Osteocyte (in vitro differentiated cells): ENCODE data around the gene PCDHGA9. TPM values are rescaled to one million over a fixed set of nuclear protein-coding genes. Genes with fewer than 3 reads are reported as not detected.
"Not testable (repeated sequence)": the region's sequence is repeated elsewhere in the genome, so short reads cannot be mapped to it uniquely, and the experiment has no call there.

ENCODE experiments used
- DNase-seq: peaks from one replicate; pipeline ENCODE4 v3.0.0; 2021; ENCODE audit warnings: mixed read lengths; ENCODE audit not compliant: unreplicated experiment; ENCODE audit errors: extremely low spot score
- H3K27ac Mint-ChIP-seq: one replicate; pipeline ENCODE4 v1.8.0; 2021; ENCODE audit warnings: mild to moderate bottlenecking, mixed read lengths; ENCODE audit not compliant: unreplicated experiment
- H3K27me3 Mint-ChIP-seq: one replicate; pipeline ENCODE4 v1.8.0; 2021; ENCODE audit warnings: mixed read lengths; ENCODE audit not compliant: unreplicated experiment
- H3K36me3 Mint-ChIP-seq: one replicate; pipeline ENCODE4 v1.8.0; 2021; ENCODE audit warnings: mixed read lengths; ENCODE audit not compliant: unreplicated experiment
- H3K4me1 Mint-ChIP-seq: one replicate; pipeline ENCODE4 v1.8.0; 2021; ENCODE audit warnings: mixed read lengths; ENCODE audit not compliant: unreplicated experiment
- H3K4me3 Mint-ChIP-seq: one replicate; pipeline ENCODE4 v1.8.0; 2021; ENCODE audit warnings: mild to moderate bottlenecking, moderate library complexity, mixed read lengths; ENCODE audit not compliant: unreplicated experiment
- H3K9me3 Mint-ChIP-seq: one replicate; pipeline ENCODE4 v1.8.0; 2021; ENCODE audit warnings: mixed read lengths; ENCODE audit not compliant: unreplicated experiment
- total RNA-seq: library from RNA; stranded (reverse); gene quantifications from 2 replicates; pipeline ENCODE4 v1.2.1, GENCODE V29; 2021
- TF ChIP-seq, protein P1 (sequence below): fragments of 200-600 bp; sonication (generic); IDR thresholded peaks from 2 replicates; pipeline ENCODE4 v1.5.0; 2021; ENCODE audit warnings: antibody characterized with exemption, mild to moderate bottlenecking, moderate library complexity

Gene PCDHGA9
- total RNA-seq, 1 donor from 2014 or later, result 1.9 TPM

- H3K4me1 Mint-ChIP-seq, result no peaks in the 10 kb centered on the region
- no peaks in the 10 kb centered on the region for H3K27me3 Mint-ChIP-seq
- no peak overlapping the region for H3K27ac Mint-ChIP-seq
- H3K36me3 Mint-ChIP-seq, result peaks cover 9% of the 10 kb centered on the region
- H3K4me3 Mint-ChIP-seq, result no peak overlapping the region
- DNase-seq, result no peak
- TF ChIP-seq, protein P1, sequence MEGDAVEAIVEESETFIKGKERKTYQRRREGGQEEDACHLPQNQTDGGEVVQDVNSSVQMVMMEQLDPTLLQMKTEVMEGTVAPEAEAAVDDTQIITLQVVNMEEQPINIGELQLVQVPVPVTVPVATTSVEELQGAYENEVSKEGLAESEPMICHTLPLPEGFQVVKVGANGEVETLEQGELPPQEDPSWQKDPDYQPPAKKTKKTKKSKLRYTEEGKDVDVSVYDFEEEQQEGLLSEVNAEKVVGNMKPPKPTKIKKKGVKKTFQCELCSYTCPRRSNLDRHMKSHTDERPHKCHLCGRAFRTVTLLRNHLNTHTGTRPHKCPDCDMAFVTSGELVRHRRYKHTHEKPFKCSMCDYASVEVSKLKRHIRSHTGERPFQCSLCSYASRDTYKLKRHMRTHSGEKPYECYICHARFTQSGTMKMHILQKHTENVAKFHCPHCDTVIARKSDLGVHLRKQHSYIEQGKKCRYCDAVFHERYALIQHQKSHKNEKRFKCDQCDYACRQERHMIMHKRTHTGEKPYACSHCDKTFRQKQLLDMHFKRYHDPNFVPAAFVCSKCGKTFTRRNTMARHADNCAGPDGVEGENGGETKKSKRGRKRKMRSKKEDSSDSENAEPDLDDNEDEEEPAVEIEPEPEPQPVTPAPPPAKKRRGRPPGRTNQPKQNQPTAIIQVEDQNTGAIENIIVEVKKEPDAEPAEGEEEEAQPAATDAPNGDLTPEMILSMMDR, result no peak
- peaks cover 30% of the 10 kb centered on the region for H3K9me3 Mint-ChIP-seq
These were observed 9.3 kb upstream of the PCDHGA9 start for GRCh38 chr5:141393267-141393666.

DNA sequence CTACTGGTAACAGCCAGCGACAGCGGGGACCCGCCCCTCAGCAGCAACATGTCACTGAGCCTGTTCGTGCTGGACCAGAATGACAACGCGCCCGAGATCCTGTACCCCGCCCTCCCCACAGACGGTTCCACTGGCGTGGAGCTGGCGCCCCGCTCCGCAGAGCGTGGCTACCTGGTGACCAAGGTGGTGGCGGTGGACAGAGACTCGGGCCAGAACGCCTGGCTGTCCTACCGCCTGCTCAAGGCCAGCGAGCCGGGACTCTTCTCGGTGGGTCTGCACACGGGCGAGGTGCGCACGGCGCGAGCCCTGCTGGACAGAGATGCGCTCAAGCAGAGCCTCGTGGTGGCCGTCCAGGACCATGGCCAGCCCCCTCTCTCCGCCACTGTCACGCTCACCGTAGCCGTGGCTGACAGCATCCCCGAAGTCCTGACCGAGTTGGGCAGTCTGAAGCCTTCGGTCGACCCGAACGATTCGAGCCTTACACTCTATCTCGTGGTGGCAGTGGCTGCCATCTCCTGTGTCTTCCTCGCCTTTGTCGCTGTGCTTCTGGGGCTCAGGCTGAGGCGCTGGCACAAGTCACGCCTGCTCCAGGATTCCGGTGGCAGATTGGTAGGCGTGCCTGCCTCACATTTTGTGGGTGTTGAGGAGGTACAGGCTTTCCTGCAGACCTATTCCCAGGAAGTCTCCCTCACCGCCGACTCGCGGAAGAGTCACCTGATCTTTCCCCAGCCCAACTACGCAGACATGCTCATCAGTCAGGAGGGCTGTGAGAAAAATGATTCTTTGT is 8.0 kb upstream of the PCDHGA9 start:
- H3K9me3 Mint-ChIP-seq, result peaks cover 23% of the 10 kb centered on the region
- not testable (repeated sequence) for H3K4me3 Mint-ChIP-seq, H3K4me1 Mint-ChIP-seq, H3K27ac Mint-ChIP-seq, DNase-seq, H3K27me3 Mint-ChIP-seq, H3K36me3 Mint-ChIP-seq

DNA sequence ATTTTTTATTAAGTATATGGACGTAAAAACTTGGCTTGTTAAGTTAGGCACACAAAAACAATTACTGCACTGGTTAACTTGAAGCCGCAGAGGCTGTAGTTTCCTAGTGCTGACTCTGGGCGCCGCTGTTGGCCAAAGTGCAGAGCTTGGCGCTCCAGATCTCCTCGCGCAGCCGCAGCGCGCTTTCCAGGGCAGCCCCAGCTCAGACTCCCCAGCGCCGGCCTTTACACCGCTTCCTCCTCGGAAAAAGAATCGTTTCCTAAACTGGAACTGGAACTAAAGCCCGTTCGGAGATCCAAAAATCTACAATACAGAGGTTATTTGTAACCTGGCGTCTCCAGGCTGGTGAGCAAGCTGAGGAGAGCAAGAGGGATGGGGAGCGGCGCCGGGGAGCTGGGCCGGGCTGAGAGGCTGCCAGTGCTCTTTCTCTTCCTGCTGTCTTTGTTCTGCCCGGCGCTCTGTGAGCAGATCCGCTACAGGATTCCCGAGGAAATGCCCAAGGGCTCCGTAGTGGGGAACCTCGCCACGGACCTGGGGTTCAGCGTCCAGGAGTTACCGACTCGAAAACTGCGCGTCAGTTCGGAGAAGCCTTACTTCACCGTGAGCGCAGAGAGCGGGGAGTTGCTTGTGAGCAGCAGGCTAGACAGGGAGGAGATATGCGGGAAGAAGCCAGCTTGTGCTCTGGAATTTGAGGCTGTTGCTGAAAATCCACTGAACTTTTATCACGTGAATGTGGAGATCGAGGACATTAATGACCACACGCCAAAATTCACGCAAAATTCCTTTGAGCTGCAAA is 4.6 kb upstream of the PCDHGA9 start, which contains the start of gene PCDHGB5:
Gene PCDHGB5, plus strand, starts transcription at position 192 of the 796 bp plus-strand sequence. Its CDS starts 181 bp downstream, at position 373.
- H3K4me3 Mint-ChIP-seq, result not testable (repeated sequence)

GRCh38 chr5:141398608-141399007 is 4.0 kb upstream of the PCDHGA9 start:
- H3K36me3 Mint-ChIP-seq, result peaks cover 7% of the 10 kb centered on the region
- H3K4me1 Mint-ChIP-seq, result no peaks in the 10 kb centered on the region
- no peak overlapping the region for H3K4me3 Mint-ChIP-seq

More for the DNA sequence above, 4.6 kb upstream of the PCDHGA9 start, which contains the start of gene PCDHGB5:
- not testable (repeated sequence) for H3K27ac Mint-ChIP-seq, H3K27me3 Mint-ChIP-seq, H3K36me3 Mint-ChIP-seq, H3K4me1 Mint-ChIP-seq, DNase-seq
- peaks cover 11% of the 10 kb centered on the region for H3K9me3 Mint-ChIP-seq

GRCh38 chr5:141399555-141400258 is 2.9 kb upstream of the PCDHGA9 start:
- H3K27ac Mint-ChIP-seq, result no peak overlapping the region
- no peaks in the 10 kb centered on the region for H3K27me3 Mint-ChIP-seq
- TF ChIP-seq, protein P1, result no peak
- H3K4me1 Mint-ChIP-seq, result no peaks in the 10 kb centered on the region
- H3K36me3 Mint-ChIP-seq, result peaks cover 4% of the 10 kb centered on the region
- no peak for DNase-seq
- peaks cover 11% of the 10 kb centered on the region for H3K9me3 Mint-ChIP-seq
- no peak overlapping the region for H3K4me3 Mint-ChIP-seq

More at GRCh38 chr5:141398608-141399007, 4.0 kb upstream of the PCDHGA9 start:
- peaks cover 12% of the 10 kb centered on the region for H3K9me3 Mint-ChIP-seq
- no peak for DNase-seq
- no peak overlapping the region for H3K27ac Mint-ChIP-seq
- TF ChIP-seq, protein P1, result no peak
- no peaks in the 10 kb centered on the region for H3K27me3 Mint-ChIP-seq
